HUES6 (cell line): ENCODE data around the gene AP2M1.

ENCODE experiments used
- H3K27ac ChIP-seq: 2 replicates; pipeline ENCODE4 v1.7.0; 2013; ENCODE audit warnings: low read depth, mild to moderate bottlenecking, low read length, inconsistent platforms
- H3K27me3 ChIP-seq: 2 replicates; pipeline ENCODE4 v1.6.1; 2013; ENCODE audit warnings: low read length; ENCODE audit not compliant: control insufficient read depth, insufficient read depth
- H3K36me3 ChIP-seq: 2 replicates; pipeline ENCODE4 v1.6.1; 2013; ENCODE audit warnings: low read length; ENCODE audit not compliant: control insufficient read depth, insufficient read depth
- H3K4me1 ChIP-seq: 2 replicates; pipeline ENCODE4 v1.6.1; 2013; ENCODE audit warnings: low read length; ENCODE audit not compliant: control insufficient read depth, insufficient read depth
- H3K4me3 ChIP-seq: 2 replicates; pipeline ENCODE4 v1.5.1; 2013; ENCODE audit warnings: low read depth, low read length
- H3K9ac ChIP-seq: one replicate; pipeline ENCODE4 v1.6.1; 2013; ENCODE audit warnings: mild to moderate bottlenecking, low read length
- H3K9me3 ChIP-seq: 2 replicates; pipeline ENCODE4 v1.6.1; 2013; ENCODE audit warnings: low read depth, low read length; ENCODE audit not compliant: control insufficient read depth, insufficient read depth

AP2M1 gene

GRCh38 chr3:184171562-184171961, 3.1 kb upstream of the AP2M1 start:
- H3K4me3 ChIP-seq = no peak overlapping the region
- peak overlapping the region; percentile 57 for H3K9ac ChIP-seq
- peaks cover 7% of the 10 kb centered on the region for H3K4me1 ChIP-seq
- peaks cover 58% of the 10 kb centered on the region for H3K36me3 ChIP-seq
- H3K9me3 ChIP-seq = no peaks in the 10 kb centered on the region
- no peak overlapping the region; the same call in 1 of the 2 replicates for H3K27ac ChIP-seq
- H3K27me3 ChIP-seq = no peaks in the 10 kb centered on the region

GRCh38 chr3:184172681-184173373, 1.8 kb upstream of the AP2M1 start:
- no peak overlapping the region for H3K9ac ChIP-seq
- peaks cover 19% of the 10 kb centered on the region for H3K4me1 ChIP-seq
- no peak overlapping the region for H3K4me3 ChIP-seq
- no peak overlapping the region for H3K27ac ChIP-seq
- no peaks in the 10 kb centered on the region for H3K9me3 ChIP-seq
- peaks cover 55% of the 10 kb centered on the region for H3K36me3 ChIP-seq
- no peaks in the 10 kb centered on the region for H3K27me3 ChIP-seq

- Histone ChIP-seq H3K4me1 (peaks cover 19% of the 10 kb centered on the region), H3K27me3 (no peaks in the 10 kb centered on the region), H3K4me3 (no peak overlapping the region), H3K9me3 (no peaks in the 10 kb centered on the region), H3K9ac (no peak overlapping the region), H3K36me3 (peaks cover 55% of the 10 kb centered on the region), H3K27ac (no peak overlapping the region)
Observed at GRCh38 chr3:184173374-184173722, 1.3 kb upstream of the AP2M1 start.

- H3K9me3 ChIP-seq = no peaks in the 10 kb centered on the region
- peaks cover 56% of the 10 kb centered on the region for H3K36me3 ChIP-seq
- no peak overlapping the region for H3K4me3 ChIP-seq
- H3K27ac ChIP-seq = no peak overlapping the region
- peaks cover 19% of the 10 kb centered on the region for H3K4me1 ChIP-seq
- H3K27me3 ChIP-seq = no peaks in the 10 kb centered on the region
- no peak overlapping the region for H3K9ac ChIP-seq
Observed at GRCh38 chr3:184174284-184174645, 390 bp upstream of the AP2M1 start.

- H3K9me3 ChIP-seq = no peaks in the 10 kb centered on the region
- peak overlapping the region; percentile 98 for H3K9ac ChIP-seq
- peaks cover 19% of the 10 kb centered on the region for H3K4me1 ChIP-seq
- peak overlapping the region; percentile 95; the same call in 1 of the 2 replicates for H3K27ac ChIP-seq
- H3K27me3 ChIP-seq = no peaks in the 10 kb centered on the region
- peaks cover 61% of the 10 kb centered on the region for H3K36me3 ChIP-seq
- H3K4me3 ChIP-seq = peak overlapping the region; percentile 96
Observed at GRCh38 chr3:184175506-184175905, 851 bp downstream of the AP2M1 start.

- Histone ChIP-seq H3K4me3 (peak overlapping the region; percentile 96), H3K36me3 (peaks cover 62% of the 10 kb centered on the region), H3K4me1 (peaks cover 15% of the 10 kb centered on the region)
Observed at GRCh38 chr3:184175981-184176376, 1.3 kb downstream of the AP2M1 start.

GRCh38 chr3:184176377-184177330, 2.0 kb downstream of the AP2M1 start:
- Histone ChIP-seq H3K36me3 (peaks cover 63% of the 10 kb centered on the region), H3K27me3 (no peaks in the 10 kb centered on the region), H3K4me3 (peak overlapping the region; percentile 96), H3K9ac (peak overlapping the region; percentile 98), H3K27ac (peak overlapping the region; percentile 95), H3K4me1 (peaks cover 12% of the 10 kb centered on the region), H3K9me3 (no peaks in the 10 kb centered on the region)

More at GRCh38 chr3:184175981-184176376, 1.3 kb downstream of the AP2M1 start:
- Histone ChIP-seq H3K27me3 (no peaks in the 10 kb centered on the region), H3K9me3 (no peaks in the 10 kb centered on the region), H3K9ac (peak overlapping the region; percentile 98), H3K27ac (peak overlapping the region; percentile 95)

GRCh38 chr3:184177331-184177731, 2.7 kb downstream of the AP2M1 start:
- Histone ChIP-seq H3K27me3 (no peaks in the 10 kb centered on the region), H3K9ac (peak overlapping the region; percentile 98), H3K9me3 (no peaks in the 10 kb centered on the region), H3K4me1 (peaks cover 12% of the 10 kb centered on the region), H3K27ac (peak overlapping the region; percentile 95), H3K36me3 (peaks cover 63% of the 10 kb centered on the region), H3K4me3 (peak overlapping the region; percentile 96)

- H3K27me3 ChIP-seq = no peaks in the 10 kb centered on the region
- H3K36me3 ChIP-seq = peaks cover 63% of the 10 kb centered on the region
- H3K4me1 ChIP-seq = peaks cover 12% of the 10 kb centered on the region
Observed at GRCh38 chr3:184177767-184178306, 3.2 kb downstream of the AP2M1 start.

GRCh38 chr3:184178521-184179138, 4.0 kb downstream of the AP2M1 start:
- H3K27ac ChIP-seq = no peak overlapping the region
- H3K27me3 ChIP-seq = no peaks in the 10 kb centered on the region
- peaks cover 67% of the 10 kb centered on the region for H3K36me3 ChIP-seq
- no peak overlapping the region for H3K4me3 ChIP-seq
- no peaks in the 10 kb centered on the region for H3K9me3 ChIP-seq
- no peak overlapping the region for H3K9ac ChIP-seq
- peaks cover 12% of the 10 kb centered on the region for H3K4me1 ChIP-seq

More at GRCh38 chr3:184177767-184178306, 3.2 kb downstream of the AP2M1 start:
- Histone ChIP-seq H3K4me3 (peak overlapping the region; percentile 96; the same call in 1 of the 2 replicates), H3K27ac (peak overlapping the region; percentile 95; the same call in 1 of the 2 replicates), H3K9me3 (no peaks in the 10 kb centered on the region), H3K9ac (peak overlapping the region; percentile 98)
